ENCODE results near the gene HAX1. TPM values are rescaled to one million over a fixed set of nuclear protein-coding genes. Genes with fewer than 3 reads are reported as not detected.

Gene HAX1
- total RNA-seq, 1 donor from 2014 or later = 106 TPM

- H3K4me3 ChIP-seq (ENCODE audit: low read depth, low read length) = no peak overlapping the region
- H3K36me3 ChIP-seq (ENCODE audit: control insufficient read depth, insufficient read depth, low read length) = no peaks in the 10 kb centered on the region
- no peak for TF ChIP-seq CTCF (IDR thresholded peaks at IDR 0.05; ENCODE audit: insufficient read depth, low read length, poor library complexity, severe bottlenecking)
- peaks cover 21% of the 10 kb centered on the region for H3K27me3 ChIP-seq (ENCODE audit: control insufficient read depth, insufficient read depth, low read length)
- DNase-seq (ENCODE audit: low read depth) = no peak
These were observed 51.8 kb downstream of the HAX1 start for GRCh38 chr1:154324241-154324640.

GRCh38 chr1:154324669-154325582 is 52.5 kb downstream of the HAX1 start, which contains the start of gene ATP8B2:
ATP8B2 (plus strand) TSS chr1:154325525; CDS start chr1:154328142, 2,617 bp downstream.
- DNase-seq (ENCODE audit: low read depth) = peak; percentile 32
- H3K4me3 ChIP-seq (ENCODE audit: low read depth, low read length) = peak within 1 kb of the TSS; percentile 75
- H3K36me3 ChIP-seq (ENCODE audit: control insufficient read depth, insufficient read depth, low read length) = no peaks in the 10 kb centered on the region
- peak; percentile 94 for TF ChIP-seq CTCF (IDR thresholded peaks at IDR 0.05; ENCODE audit: insufficient read depth, low read length, poor library complexity, severe bottlenecking)
- H3K27me3 ChIP-seq (ENCODE audit: control insufficient read depth, insufficient read depth, low read length) = peaks cover 21% of the 10 kb centered on the region

Other genes starting within 250 kb of the HAX1 start
- gene NUP210L, start 117.6 kb upstream of the HAX1 start, total RNA-seq = not detected in 2 replicates
- gene TPM3, start 80.5 kb upstream of the HAX1 start, total RNA-seq = 434 and 529 TPM in 2 replicates
- gene CFAP141, start 66.3 kb upstream of the HAX1 start, total RNA-seq = not detected in 2 replicates
- 61.7 and 70.9 TPM in 2 replicates for gene UBAP2L, start 51.7 kb upstream of the HAX1 start, total RNA-seq
- gene AQP10, start 48.5 kb downstream of the HAX1 start, total RNA-seq = not detected in 2 replicates
- 30.9 and 45.2 TPM in 2 replicates for gene ATP8B2, start 52.9 kb downstream of the HAX1 start, total RNA-seq
- gene IL6R, start 132.7 kb downstream of the HAX1 start, total RNA-seq = 9.6 and 11.7 TPM in 2 replicates
- gene TDRD10, start 229.6 kb downstream of the HAX1 start, total RNA-seq = not detected in 2 replicates
- under 0.01 TPM in 1 of 2 replicates, not detected in the other for gene SHE, start 229.8 kb downstream of the HAX1 start, total RNA-seq

Data from kidney epithelial cell (primary cell).